GM15510 (cell line): ENCODE results near the gene TMOD2.

Experiments
- POLR2A ChIP-seq: IDR thresholded peaks from 3 replicates; pipeline ENCODE4 v1.6.1; 2011; ENCODE audit warnings: borderline replicate concordance; ENCODE audit not compliant: insufficient read length; ENCODE audit errors: extremely low read depth

Gene TMOD2

DNA sequence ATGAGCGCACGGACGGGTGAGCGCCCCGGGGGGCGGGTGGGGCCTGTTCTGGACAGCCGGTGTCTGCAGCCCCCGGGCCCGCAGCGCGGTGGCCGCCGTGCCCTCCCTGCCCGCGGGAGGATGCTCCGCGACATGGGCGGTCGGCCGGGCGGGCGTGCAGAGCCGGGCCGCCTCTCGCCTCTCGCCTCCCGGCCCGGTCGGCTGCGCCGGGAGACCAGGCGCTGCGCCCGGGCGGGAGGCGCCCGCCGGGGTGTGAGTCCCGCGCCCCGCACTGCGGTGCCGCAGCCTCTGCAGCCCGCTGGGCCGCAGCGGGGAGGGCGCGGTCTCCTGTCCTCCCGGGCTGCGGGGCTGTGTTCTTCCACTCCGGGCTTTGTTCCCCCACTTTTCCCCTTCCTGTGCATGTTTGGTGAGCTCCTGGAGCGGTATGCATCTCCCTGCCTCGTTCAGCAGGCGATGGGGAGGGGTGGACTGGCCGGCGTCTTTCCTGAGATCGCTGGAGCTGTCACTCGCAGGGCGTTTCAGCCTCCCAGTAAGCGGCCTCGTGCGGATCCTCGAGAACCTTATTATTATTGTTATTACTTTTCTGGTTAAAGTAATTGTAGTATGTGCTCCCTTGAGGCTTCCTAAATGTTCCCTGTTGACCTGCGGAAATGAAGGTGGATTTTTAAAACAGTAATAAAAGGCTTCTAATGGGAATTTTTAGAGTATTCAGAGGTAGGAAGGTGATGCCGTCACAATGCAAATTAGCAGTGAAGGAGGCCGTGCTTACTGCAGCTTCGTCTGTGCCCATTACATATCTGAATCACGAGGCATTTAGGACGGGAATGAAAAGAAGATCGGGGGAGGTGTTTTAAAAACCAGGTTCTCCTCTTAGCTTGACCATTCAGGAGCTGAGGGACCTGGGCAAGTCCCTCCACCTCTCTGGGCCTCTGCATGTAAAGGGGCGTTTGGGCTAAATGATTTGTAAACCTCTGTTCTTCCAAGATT lies 593 bp downstream of the TMOD2 start:
- no peak for TF ChIP-seq POLR2A

DNA sequence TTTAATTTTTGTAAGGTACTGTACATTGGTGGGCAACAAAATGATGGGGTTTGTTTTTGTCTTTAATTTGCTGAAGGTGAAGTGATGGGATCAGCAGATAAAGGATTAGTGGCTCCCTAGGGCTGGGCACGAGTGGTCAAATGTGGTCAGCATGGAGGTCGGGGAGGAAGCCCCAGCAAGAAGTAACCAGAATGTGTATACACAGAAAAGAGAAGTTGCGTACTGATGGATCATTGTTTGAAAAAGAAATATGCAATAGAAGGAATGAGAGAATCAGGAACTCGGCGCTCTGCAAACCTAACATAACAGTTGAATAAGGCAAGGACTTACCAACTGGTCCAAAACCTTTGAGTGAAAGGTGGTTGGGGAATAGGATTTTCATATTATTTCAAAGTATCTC lies 1.5 kb downstream of the TMOD2 start:
- TF ChIP-seq POLR2A, result no peak

DNA sequence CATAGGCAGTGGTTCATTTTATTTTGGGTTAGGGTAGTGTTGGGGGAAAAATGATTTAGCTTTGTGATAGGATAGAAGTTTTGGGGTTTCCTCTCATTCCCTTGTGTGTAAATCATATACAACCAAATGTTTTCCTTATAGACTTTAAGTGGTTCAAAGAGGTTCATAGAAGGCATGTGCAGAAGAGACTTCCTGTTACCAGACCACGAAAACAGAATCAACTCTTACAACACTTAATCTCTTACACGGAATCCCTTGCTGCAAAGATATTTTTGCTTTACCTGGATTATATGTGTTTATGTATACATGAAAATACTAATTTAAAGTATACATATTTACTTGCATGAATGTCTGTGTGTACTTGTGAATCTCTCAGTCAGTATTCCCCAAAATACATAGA lies 2.9 kb downstream of the TMOD2 start:
- no peak for TF ChIP-seq POLR2A

DNA sequence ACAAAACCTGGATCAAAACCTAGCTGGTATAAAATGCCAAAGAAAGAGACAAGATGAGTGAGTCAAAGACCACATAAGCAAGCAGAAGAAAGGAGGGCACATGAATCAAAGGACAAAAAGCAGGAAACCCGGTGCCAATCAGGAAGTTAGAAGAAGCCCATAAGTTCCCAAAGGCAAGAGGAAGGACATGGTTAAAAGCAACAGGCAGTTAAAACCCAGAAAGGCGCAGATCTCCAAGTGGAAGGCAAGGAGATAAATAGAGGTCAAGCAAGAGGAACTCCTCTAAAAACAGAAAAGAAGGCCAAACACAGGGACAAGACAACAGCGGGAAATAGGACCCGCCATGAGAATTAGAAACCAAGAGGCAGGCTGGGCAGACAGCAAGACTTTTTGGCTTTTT lies 4.4 kb downstream of the TMOD2 start:
- TF ChIP-seq POLR2A, result no peak

- no peak for TF ChIP-seq POLR2A
Measured at GRCh38 chr15:51756482-51756881, 5.1 kb downstream of the TMOD2 start.

- no peak for TF ChIP-seq POLR2A
Measured at GRCh38 chr15:51757450-51757849, 6.1 kb downstream of the TMOD2 start.

DNA sequence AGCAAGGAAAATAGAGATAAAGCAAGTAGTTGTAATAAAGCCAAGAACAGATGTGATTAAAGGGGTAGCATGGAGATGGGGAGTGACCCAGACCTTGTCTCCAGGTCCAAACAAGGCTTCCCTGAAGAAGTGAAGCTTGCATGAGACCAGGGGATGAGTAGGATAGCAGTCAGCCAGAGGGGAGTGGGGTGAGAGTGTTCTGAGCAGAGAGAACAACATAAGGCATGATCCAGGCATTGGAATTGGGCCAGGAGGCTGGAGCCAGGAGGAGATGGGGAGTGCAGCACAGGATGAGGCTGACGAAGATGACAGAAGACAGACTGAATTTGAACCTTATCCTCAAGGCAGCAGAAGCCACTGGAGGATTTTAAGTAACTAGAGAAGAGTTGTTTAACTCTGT lies 7.2 kb downstream of the TMOD2 start:
- no peak for TF ChIP-seq POLR2A

DNA sequence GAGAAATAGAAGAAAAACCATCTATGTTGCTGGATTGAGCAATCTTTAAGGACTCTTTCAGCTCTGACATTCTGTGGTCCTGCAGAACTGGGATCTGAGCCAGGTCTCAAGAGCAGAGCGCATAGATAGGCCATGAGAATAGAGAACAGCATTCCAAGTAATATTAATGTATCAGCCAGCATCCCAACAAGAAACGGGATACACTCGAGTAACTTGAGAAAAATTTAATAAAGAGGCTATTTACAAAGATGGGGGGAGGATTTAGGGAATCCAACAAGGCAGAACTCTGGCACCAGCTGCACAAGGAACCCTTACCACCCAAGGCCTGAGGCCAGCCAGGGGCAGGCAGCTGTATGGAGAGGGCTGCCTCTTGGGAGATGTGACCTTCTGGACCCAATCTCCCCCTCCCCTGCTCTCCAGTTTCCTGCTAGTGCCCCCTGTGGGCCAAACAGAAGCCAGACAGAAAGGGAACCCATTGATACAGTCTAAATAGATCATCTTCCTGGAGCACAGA lies 8.2 kb downstream of the TMOD2 start:
- no peak for TF ChIP-seq POLR2A

GRCh38 chr15:51760805-51761204 lies 9.4 kb downstream of the TMOD2 start:
- no peak for TF ChIP-seq POLR2A

DNA sequence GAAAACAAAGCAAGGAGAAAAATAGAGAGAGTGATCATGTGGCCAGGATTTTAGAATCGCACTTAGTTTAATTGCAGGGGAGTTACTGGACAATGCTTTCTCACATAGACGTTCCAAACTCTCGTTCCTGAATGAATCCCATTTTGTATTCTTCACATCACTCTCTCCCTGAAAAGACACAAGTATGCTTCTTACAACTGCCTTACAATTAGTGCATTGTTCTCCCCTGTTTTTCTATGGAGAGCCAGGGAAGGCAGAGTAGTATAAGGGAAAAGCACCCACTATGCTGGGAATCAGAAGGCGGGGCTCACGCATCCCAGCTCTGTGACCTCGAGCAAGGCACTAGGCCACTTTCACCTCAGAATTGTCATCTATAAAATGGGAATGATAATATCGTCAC lies 14.4 kb downstream of the TMOD2 start:
- TF ChIP-seq POLR2A, result no peak

- TF ChIP-seq POLR2A, result no peak
Measured at GRCh38 chr15:51766341-51766740, 14.9 kb downstream of the TMOD2 start.

- no peak for TF ChIP-seq POLR2A
Measured at GRCh38 chr15:51768018-51768417, 16.6 kb downstream of the TMOD2 start.

DNA sequence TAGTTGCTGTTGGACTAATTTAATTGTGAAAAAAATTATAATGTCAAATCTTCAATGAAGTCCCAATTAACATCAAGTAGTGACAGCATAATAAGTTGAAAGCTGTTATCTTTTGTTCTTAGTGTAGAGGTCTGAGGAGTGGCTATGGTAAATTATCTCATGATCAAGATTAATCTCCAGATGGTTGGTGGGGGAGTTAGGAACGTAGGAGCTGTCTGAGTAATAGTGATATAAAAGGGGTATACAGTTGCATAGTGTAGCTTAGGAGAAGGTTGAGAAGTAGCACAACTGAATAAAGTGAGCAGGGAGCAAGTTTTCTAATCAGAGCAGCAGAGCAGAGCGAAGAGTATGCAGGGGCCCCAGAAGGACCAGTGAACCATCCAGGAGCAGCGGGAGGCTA lies 19.5 kb downstream of the TMOD2 start:
- TF ChIP-seq POLR2A, result no peak

DNA sequence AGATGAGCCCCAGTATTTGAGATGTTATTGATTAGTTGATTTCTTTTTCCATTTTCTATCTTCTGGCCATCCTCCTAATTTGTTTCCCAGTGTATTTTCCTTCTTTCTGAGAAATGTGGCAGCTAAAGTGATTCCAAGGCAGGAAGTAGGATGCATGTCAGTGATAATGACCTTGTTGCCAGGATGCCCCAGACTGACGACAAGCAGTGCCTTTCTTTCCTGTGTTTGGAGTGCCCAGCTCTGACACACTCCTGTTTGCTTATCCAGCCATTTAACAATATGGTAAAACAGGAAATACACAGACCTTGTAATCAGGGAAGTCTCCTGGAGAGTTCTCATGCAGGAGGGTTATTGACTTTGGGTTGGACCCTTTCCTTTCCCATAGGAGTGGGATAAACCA lies 20.4 kb downstream of the TMOD2 start:
- TF ChIP-seq POLR2A, result no peak

- no peak for TF ChIP-seq POLR2A
Measured at GRCh38 chr15:51774916-51775315, 23.5 kb downstream of the TMOD2 start.
